Left ventricle myocardium inferior (tissue), 1 donor: ENCODE results near the gene RAMP1. TPM values are rescaled to one million over a fixed set of nuclear protein-coding genes. Genes with fewer than 3 reads are reported as not detected.

ENCODE experiments used
- DNase-seq: peaks from one replicate; pipeline ENCODE4 v3.0.0-alpha.2; 2020
- H3K27ac ChIP-seq: fragments of 200-600 bp; replicated peaks from 2 replicates; pipeline ENCODE4 v1.8.0; 2021
- H3K27me3 ChIP-seq: fragments of 200-600 bp; 2 replicates; pipeline ENCODE4 v1.8.0; 2021; ENCODE audit warnings: low read depth
- H3K36me3 ChIP-seq: fragments of 200-600 bp; 2 replicates; pipeline ENCODE4 v1.8.0; 2021
- H3K4me1 ChIP-seq: fragments of 200-600 bp; 2 replicates; pipeline ENCODE4 v1.8.0; 2021
- H3K4me3 ChIP-seq: fragments of 200-600 bp; 2 replicates; pipeline ENCODE4 v1.8.0; 2021; ENCODE audit warnings: mild to moderate bottlenecking, moderate library complexity
- H3K9me3 ChIP-seq: fragments of 200-600 bp; replicated peaks from 2 replicates; pipeline ENCODE4 v1.8.0; 2021
- CTCF ChIP-seq: fragments of 200-600 bp; IDR thresholded peaks from 2 replicates; pipeline ENCODE4 v1.8.0; 2021; ENCODE audit warnings: antibody characterized with exemption, mild to moderate bottlenecking, borderline replicate concordance
- intact Hi-C: fragments of 100-400 bp; cut with micrococcal nuclease; formaldehyde crosslinking; loops from one replicate; pipeline ENCODE4 v1.11.0; 2022
- total RNA-seq: library from RNA; stranded (reverse); fragmentation: NEBNext Ultra II Directional; extraction: Animal tissue kit (Norgen Biotek cat#: 25700); gene quantifications from one replicate; pipeline ENCODE4 v1.2.1, GENCODE V29; 2021
- donor health status: DM: no; HTN: yes; CAD: no; lungs with severe emphysema.

The RAMP1 gene
- total RNA-seq, 1 donor from 2014 or later, result 168 TPM

DNA sequence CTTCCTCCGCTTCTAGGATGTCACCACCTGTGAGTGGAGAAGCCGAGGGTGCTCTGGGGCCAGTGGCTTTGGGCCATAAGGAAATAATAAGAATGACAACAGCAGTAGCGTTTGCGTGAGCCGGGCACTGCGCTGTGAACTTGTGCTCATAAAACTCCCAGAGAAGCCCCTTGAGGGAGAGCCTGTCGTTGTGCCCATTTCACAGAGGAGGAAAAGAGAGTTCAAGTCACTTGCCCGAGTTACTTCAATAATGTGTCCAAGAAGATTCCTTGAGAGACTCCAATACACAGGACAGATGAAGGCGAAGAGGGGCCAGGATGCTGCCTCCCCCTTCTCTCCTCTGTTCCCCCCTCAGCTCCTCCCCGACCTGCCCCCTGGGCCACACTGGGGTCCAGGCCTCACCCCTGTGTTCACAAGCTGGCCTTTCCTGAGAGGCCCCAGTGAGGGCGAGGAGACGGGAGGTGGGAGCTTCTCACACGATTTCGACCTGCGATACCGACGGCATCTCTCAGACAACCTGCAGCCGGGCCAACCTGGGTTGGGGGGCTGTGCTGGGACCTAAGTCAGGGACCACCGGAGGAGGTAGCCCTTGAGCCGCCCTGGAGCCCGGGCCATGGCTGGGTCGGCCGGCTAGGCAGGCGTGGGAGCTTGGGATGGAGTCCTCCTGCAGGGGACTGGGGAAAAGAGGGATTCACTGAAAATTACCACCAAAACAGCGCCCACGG is 53.9 kb downstream of the RAMP1 start:
- peaks cover 10% of the 10 kb centered on the region for H3K4me1 ChIP-seq
- no peak overlapping the region for H3K27ac ChIP-seq
- DNase-seq, result no peak
- no peaks in the 10 kb centered on the region for H3K36me3 ChIP-seq
- no peaks in the 10 kb centered on the region for H3K27me3 ChIP-seq
- TF ChIP-seq CTCF, result no peak
- H3K4me3 ChIP-seq, result no peak overlapping the region
- no peaks in the 10 kb centered on the region for H3K9me3 ChIP-seq
- intact Hi-C loops, result no loop called here

DNA sequence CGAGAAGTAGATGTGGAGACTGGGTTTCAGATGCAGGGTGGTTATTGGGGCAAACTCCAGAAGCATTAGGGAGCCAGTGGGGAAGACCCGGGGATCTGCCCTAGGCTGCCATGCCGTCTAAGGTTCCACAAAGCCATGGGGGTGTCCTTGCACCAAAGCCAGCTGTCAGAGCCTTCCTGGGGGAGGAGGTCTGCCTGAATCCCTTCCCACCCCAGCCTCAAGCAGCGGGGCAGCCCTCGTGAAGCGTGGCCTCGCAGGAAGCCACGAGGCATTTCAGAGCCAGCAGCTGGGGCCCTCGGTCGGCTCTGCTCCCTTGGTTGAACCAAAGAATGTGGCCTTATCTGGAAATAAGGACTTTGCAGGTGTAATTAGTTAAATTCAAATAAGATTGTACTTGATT is 56.2 kb downstream of the RAMP1 start:
- no peaks in the 10 kb centered on the region for H3K36me3 ChIP-seq
- no peak overlapping the region for H3K27ac ChIP-seq
- no peak for DNase-seq
- no peak overlapping the region for H3K4me3 ChIP-seq
- no peaks in the 10 kb centered on the region for H3K9me3 ChIP-seq
- H3K27me3 ChIP-seq, result no peaks in the 10 kb centered on the region
- TF ChIP-seq CTCF, result no peak
- H3K4me1 ChIP-seq, result peaks cover 10% of the 10 kb centered on the region
- intact Hi-C loops, result no loop called here

DNA sequence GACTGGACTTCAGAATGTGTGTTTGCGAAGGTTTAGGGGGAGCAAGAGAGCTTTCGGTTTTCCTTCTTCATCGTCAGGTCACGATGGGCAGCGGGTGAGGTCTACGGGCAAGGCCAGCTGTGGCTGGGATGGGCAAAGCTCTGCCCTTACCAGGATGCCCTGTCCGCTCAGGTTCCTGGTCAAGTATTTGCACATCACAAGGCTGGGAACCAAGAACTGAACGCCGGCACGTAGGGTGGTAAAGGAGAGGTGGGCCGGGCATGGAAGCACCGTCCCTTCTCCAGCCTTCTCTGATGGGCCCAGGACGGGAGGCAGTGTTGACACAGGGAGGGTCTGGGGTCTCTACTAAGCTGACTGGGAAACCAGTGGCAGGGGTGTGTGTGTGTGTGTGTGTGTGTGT is 56.9 kb downstream of the RAMP1 start:
- H3K9me3 ChIP-seq, result no peaks in the 10 kb centered on the region
- intact Hi-C loops, result no loop called here
- no peak for TF ChIP-seq CTCF
- DNase-seq, result no peak
- no peaks in the 10 kb centered on the region for H3K27me3 ChIP-seq
- no peaks in the 10 kb centered on the region for H3K36me3 ChIP-seq
- peaks cover 10% of the 10 kb centered on the region for H3K4me1 ChIP-seq
- no peak overlapping the region for H3K27ac ChIP-seq
- no peak overlapping the region for H3K4me3 ChIP-seq

GRCh38 chr2:237917696-237918374 is 58.4 kb downstream of the RAMP1 start:
- H3K4me3 ChIP-seq, result no peak overlapping the region
- H3K9me3 ChIP-seq, result no peaks in the 10 kb centered on the region
- H3K4me1 ChIP-seq, result peaks cover under 1% of the 10 kb centered on the region
- H3K36me3 ChIP-seq, result no peaks in the 10 kb centered on the region
- H3K27ac ChIP-seq, result no peak overlapping the region
- no peak for DNase-seq
- no peak for TF ChIP-seq CTCF
- intact Hi-C loops, result no loop called here
- H3K27me3 ChIP-seq, result no peaks in the 10 kb centered on the region

DNA sequence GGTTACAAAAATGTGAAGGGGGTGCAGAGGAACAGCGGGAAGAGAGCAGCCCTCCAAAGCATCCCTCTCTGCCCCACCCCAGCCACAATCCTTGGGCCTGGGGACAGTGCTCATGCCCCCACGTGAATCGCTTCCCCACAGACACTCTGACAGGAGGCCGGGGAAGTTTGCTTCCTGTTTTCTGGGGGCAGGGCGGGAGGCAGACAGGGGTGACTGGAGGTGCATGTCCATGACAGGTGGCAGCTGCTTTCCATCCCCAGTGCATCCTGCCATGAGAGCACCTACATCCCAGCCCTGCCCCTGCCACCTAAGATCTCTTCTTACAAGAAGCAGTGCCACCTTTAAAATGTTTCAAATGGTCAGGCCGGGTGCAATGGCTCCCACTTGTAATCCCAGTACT is 60.2 kb downstream of the RAMP1 start:
- Histone ChIP-seq H3K4me1 (peaks cover 8% of the 10 kb centered on the region), H3K9me3 (no peaks in the 10 kb centered on the region), H3K27ac (no peak overlapping the region), H3K36me3 (no peaks in the 10 kb centered on the region), H3K4me3 (no peak overlapping the region), H3K27me3 (no peaks in the 10 kb centered on the region)
- TF ChIP-seq CTCF, result no peak
- no peak for DNase-seq
- intact Hi-C loops, result no loop called here
